PC-9 (cell line): ENCODE measurements around the gene PMS1. TPM values are rescaled to one million over a fixed set of nuclear protein-coding genes. Genes with fewer than 3 reads are reported as not detected.
A peak's percentile ranks its signal among the peaks of the same experiment; 100 is the strongest.
"Not testable (repeated sequence)": the region's sequence is repeated elsewhere in the genome, so short reads cannot be mapped to it uniquely, and the experiment has no call there.

ENCODE experiments used
- BruUV-seq: library from RNA; stranded (reverse); fragments of 400-500 nt; replicated peaks from 2 replicates; lab custom pipeline; 2021; lab: Mats Ljungman, UMichigan
- CTCF ChIA-PET: fragments of 300-600 bp; sonication (Branson Sonifier 250); formaldehyde crosslinking; loops from one replicate; lab custom pipeline; 2022; ENCODE audit warnings: antibody characterized with exemption; lab: Charles Lee
- POLR2A ChIA-PET: fragments of 300-600 bp; sonication (Branson Sonifier 250); formaldehyde crosslinking; loops from one replicate; lab custom pipeline; 2022; ENCODE audit warnings: antibody characterized with exemption; ENCODE audit not compliant: unreplicated experiment; lab: Charles Lee
- DNase-seq, 2 experiments: peaks; one replicate each; pipeline versions ENCODE4 v3.0.0 to v3.0.0-alpha.2; 2015 to 2022; ENCODE audit warnings: mixed read lengths in 1 of 2
- H2AFZ ChIP-seq: fragments of 200-600 bp; sonication (generic); 2 replicates; pipeline ENCODE4 v1.8.1; 2017; ENCODE audit warnings: antibody characterized with exemption
- H3F3A ChIP-seq: fragments of 200-600 bp; sonication (generic); 2 replicates; pipeline ENCODE4 v1.8.1; 2017; ENCODE audit warnings: antibody characterized with exemption, mild to moderate bottlenecking, low read depth; ENCODE audit not compliant: insufficient read depth
- H3K27ac ChIP-seq: fragments of 200-600 bp; sonication (generic); 2 replicates; pipeline ENCODE4 v1.6.1; 2016; ENCODE audit warnings: mixed run types
- H3K27me3 ChIP-seq: fragments of 200-600 bp; sonication (generic); 2 replicates; pipeline ENCODE4 v1.6.1; 2016; ENCODE audit warnings: low read depth, mixed run types; ENCODE audit not compliant: insufficient read depth
- H3K36me3 ChIP-seq: fragments of 200-600 bp; sonication (generic); 2 replicates; pipeline ENCODE4 v1.6.1; 2016; ENCODE audit warnings: low read depth, mixed run types
- H3K4me1 ChIP-seq: fragments of 200-600 bp; sonication (generic); replicated peaks from 2 replicates; pipeline ENCODE4 v1.6.1; 2016; ENCODE audit warnings: mixed run types; ENCODE audit not compliant: insufficient read depth
- H3K4me2 ChIP-seq: fragments of 200-600 bp; sonication (generic); 2 replicates; pipeline ENCODE4 v1.6.1; 2017; ENCODE audit warnings: mixed run types
- H3K4me3 ChIP-seq: fragments of 200-600 bp; sonication (generic); 2 replicates; pipeline ENCODE4 v1.6.1; 2016; ENCODE audit warnings: mixed run types
- H3K79me2 ChIP-seq: fragments of 200-600 bp; sonication (generic); 2 replicates; pipeline ENCODE4 v1.6.1; 2017; ENCODE audit warnings: low read depth, mixed run types
- H3K9me2 ChIP-seq: fragments of 200-600 bp; sonication (generic); 2 replicates; pipeline ENCODE4 v1.8.1; 2017; ENCODE audit warnings: mild to moderate bottlenecking; ENCODE audit not compliant: insufficient read depth
- H3K9me3 ChIP-seq: fragments of 200-600 bp; sonication (generic); 2 replicates; pipeline ENCODE4 v1.8.1; 2016; ENCODE audit warnings: low read depth; ENCODE audit not compliant: insufficient read depth
- H4K20me1 ChIP-seq: fragments of 200-600 bp; sonication (generic); 2 replicates; pipeline ENCODE4 v1.8.1; 2017; ENCODE audit not compliant: insufficient read depth
- EZH2 ChIP-seq: fragments of 200-600 bp; sonication (generic); IDR thresholded peaks from 2 replicates; pipeline ENCODE4 v1.8.0; 2017; ENCODE audit warnings: antibody characterized with exemption, low read depth
- intact Hi-C: fragments of 100-400 bp; cut with micrococcal nuclease; formaldehyde crosslinking; loops from one replicate; pipeline ENCODE4 v1.10.0; 2022; ENCODE audit not compliant: unreplicated experiment
- total RNA-seq: library from RNA; stranded (reverse); gene quantifications from 2 replicates; pipeline ENCODE4 v1.2.3, GENCODE V29; 2021
- TF ChIP-seq, protein P1 (sequence below): fragments of 200-600 bp; sonication (generic); conservative IDR thresholded peaks from 2 replicates; pipeline ENCODE4 v1.6.1; 2017; ENCODE audit warnings: mixed run types, antibody characterized with exemption, mild to moderate bottlenecking, moderate library complexity

Gene PMS1
- total RNA-seq, 1 experiment from 2014 or later: 18.6 TPM

DNA sequence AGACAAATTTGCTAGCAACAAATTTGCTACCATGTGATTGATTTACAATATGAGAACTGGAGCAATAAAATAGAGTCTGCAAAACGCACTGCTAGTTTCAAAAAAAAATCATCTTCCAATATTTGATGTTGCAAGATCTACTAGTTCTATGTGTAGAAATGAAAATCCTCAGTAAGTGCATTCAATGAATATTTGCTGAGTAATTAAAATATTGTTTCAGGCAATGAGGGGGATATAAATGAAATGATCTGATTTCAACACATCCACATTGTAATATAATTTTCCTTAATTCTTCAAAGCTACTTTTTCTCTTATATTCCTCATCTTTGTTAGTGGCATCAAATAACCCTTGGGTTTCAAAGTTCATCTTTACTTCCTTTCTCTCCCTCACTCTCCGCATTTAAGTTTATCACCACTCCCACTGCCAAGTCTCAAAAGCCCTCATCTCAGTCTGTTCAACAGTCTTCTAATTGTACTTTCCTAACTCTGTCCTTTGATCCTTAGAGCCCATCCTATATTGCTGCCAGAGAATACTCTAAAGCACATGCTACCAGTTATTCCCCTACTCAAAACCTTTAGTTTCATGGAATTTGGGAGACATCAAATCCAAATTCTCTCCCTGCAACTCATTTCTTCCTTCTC lies 27.8 kb upstream of the PMS1 start:
- Histone ChIP-seq H3K9me2 (no peaks in the 10 kb centered on the region), H3K27me3 (no peaks in the 10 kb centered on the region), H3K4me3 (no peak overlapping the region), H3K9me3 (no peaks in the 10 kb centered on the region), H3K4me2 (no peak overlapping the region), H2AFZ (no peak overlapping the region), H3F3A (no peaks in the 10 kb centered on the region), H4K20me1 (no peaks in the 10 kb centered on the region), H3K36me3 (no peaks in the 10 kb centered on the region), H3K79me2 (no peaks in the 10 kb centered on the region), H3K27ac (no peak overlapping the region), H3K4me1 (peaks cover 3% of the 10 kb centered on the region; the same call in 1 of the 2 replicates)
- TF ChIP-seq, protein P1, sequence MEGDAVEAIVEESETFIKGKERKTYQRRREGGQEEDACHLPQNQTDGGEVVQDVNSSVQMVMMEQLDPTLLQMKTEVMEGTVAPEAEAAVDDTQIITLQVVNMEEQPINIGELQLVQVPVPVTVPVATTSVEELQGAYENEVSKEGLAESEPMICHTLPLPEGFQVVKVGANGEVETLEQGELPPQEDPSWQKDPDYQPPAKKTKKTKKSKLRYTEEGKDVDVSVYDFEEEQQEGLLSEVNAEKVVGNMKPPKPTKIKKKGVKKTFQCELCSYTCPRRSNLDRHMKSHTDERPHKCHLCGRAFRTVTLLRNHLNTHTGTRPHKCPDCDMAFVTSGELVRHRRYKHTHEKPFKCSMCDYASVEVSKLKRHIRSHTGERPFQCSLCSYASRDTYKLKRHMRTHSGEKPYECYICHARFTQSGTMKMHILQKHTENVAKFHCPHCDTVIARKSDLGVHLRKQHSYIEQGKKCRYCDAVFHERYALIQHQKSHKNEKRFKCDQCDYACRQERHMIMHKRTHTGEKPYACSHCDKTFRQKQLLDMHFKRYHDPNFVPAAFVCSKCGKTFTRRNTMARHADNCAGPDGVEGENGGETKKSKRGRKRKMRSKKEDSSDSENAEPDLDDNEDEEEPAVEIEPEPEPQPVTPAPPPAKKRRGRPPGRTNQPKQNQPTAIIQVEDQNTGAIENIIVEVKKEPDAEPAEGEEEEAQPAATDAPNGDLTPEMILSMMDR: no peak
- TF ChIP-seq EZH2: no peak
- no peak for DNase-seq
- ChIA-PET CTCF (no interaction called here), POLR2A (no interaction called here)
- intact Hi-C loops: no loop called here
- no TSS peak for BruUV-seq

DNA sequence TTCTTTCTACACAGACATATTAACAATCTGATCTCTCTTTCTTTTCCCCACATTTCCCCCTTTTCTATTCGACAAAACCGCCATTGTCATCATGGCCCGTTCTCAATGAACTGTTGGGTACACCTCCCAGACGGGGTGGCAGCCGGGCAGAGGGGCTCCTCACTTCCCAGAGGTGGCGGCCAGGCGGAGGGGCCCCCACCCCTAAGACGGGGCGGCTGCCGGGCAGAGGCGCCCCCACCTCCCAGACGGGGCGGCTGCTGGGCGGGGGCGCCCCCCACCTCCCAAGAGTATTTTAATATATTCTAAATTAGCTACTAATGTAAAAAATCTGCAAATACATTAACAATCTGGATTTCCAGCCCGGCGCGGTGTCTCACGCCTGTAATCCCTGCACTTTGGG lies 24.1 kb upstream of the PMS1 start:
- H3K4me2 ChIP-seq, H3K79me2 ChIP-seq, H4K20me1 ChIP-seq, H3K9me3 ChIP-seq, H2AFZ ChIP-seq, H3K4me1 ChIP-seq, H3K4me3 ChIP-seq, CTCF ChIA-PET, H3K27me3 ChIP-seq, H3F3A ChIP-seq, H3K36me3 ChIP-seq, BruUV-seq, H3K27ac ChIP-seq, DNase-seq, intact Hi-C loops, H3K9me2 ChIP-seq: not testable (repeated sequence)
- POLR2A ChIA-PET: interaction anchor here (0.6 kb wide), 1 partner anchor 64 kb away, joined by 5 read pairs; no protein-coding TSS in a partner anchor

DNA sequence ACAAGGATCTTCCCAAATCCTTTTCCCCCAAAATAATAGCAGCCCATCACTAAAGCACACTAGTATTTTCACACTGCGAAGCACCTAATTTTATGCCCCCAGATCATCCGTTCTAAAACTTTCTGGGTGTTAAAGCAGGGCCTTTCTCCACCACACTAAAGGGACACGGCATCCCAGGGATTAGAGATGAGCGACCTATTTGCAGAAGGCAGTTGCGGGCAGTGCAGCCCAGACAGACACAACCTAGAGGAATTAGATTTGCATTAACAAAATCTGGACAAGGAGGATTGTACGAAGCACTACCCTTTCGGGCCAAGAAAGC lies 22.1 kb upstream of the PMS1 start:
- peaks cover 6% of the 10 kb centered on the region; the same call in 1 of the 2 replicates for H3K4me1 ChIP-seq
- H3K27ac ChIP-seq: peak overlapping the region; percentile 70
- peaks cover 8% of the 10 kb centered on the region; the same call in 1 of the 2 replicates for H3F3A ChIP-seq
- no peaks in the 10 kb centered on the region; the same call in 1 of the 2 replicates for H3K9me2 ChIP-seq
- TSS peak; percentile 65 for BruUV-seq
- peak overlapping the region; percentile 81 for H3K4me3 ChIP-seq
- H4K20me1 ChIP-seq: no peaks in the 10 kb centered on the region
- H3K4me2 ChIP-seq: peak overlapping the region; percentile 83
- H2AFZ ChIP-seq: peak overlapping the region; percentile 97
- H3K9me3 ChIP-seq: no peaks in the 10 kb centered on the region
- DNase-seq: no peak
- ChIA-PET CTCF (no interaction called here), POLR2A (interaction anchor here (0.6 to 1.2 kb wide), 2 partner anchors 182 to 556 kb away, joined by 3 to 4 read pairs; partner anchors contain the start of gene SLC40A1)
- H3K79me2 ChIP-seq: no peaks in the 10 kb centered on the region
- no peaks in the 10 kb centered on the region for H3K27me3 ChIP-seq
- no peak for TF ChIP-seq EZH2
- H3K36me3 ChIP-seq: no peaks in the 10 kb centered on the region
- intact Hi-C loops: loop anchor here (1.0 kb wide), 1 partner anchor 101 kb away; the partner anchor contains the start of gene ASNSD1

DNA sequence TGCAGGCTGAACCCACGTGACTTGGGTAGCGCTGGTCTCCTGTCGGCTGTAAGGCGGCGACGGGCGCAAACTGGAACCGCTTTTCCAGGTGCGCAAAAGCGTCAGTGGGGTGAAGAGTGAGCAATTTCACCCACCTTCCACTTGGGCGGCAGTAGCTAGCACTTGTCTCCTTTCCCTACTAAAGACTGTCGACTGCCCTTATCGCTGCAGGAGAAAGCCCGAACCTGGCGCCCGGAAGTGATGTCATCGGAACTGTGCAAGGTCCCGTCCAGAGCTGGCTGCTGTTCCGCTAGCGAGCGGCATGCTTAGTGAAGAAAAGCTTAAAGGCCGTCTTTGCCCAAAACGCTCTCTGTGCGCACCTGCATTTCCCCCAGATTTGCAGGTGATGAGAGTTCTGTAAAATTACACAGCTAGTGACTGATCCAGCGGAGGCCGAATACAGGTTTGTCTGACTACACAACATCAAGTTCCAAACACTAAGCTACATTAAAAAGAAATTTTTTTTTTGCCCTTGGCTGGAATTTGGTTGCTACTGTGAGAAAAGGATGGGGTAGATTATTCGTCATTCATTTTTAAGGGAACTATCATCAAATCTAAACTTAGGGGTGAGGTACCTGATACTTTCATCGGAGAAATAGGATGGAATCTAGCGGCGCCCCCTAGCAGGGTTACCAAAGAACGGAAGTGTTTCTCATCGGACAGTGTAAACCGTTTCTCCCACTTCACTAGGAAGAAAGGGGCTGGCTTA lies 21.5 kb upstream of the PMS1 start, which contains the start of gene OSGEPL1:
TSS of gene OSGEPL1 (minus strand) at position 242 of the 748 bp plus-strand sequence. CDS start 1,152 bp downstream, outside the sequence.
- no peaks in the 10 kb centered on the region for H3K36me3 ChIP-seq
- ChIA-PET POLR2A (interaction anchor here (0.6 to 1.2 kb wide), 4 partner anchors 18 to 556 kb away, joined by 3 to 10 read pairs (median 5); partner anchors contain the start of gene SLC40A1), CTCF (interaction anchor here (0.5 kb wide), 1 partner anchor 260 kb away, joined by 3 read pairs; no protein-coding TSS in a partner anchor)
- TSS peak; percentile 71 for BruUV-seq
- peak within 1 kb of the TSS; percentile 83 for H3K4me2 ChIP-seq
- no peaks in the 10 kb centered on the region for H3K27me3 ChIP-seq
- H4K20me1 ChIP-seq: no peaks in the 10 kb centered on the region
- intact Hi-C loops: loop anchor here (1.0 kb wide), 3 partner anchors 22 to 321 kb away; partner anchors contain the start of genes ASNSD1, ORMDL1, PMS1 and WDR75
- peaks cover 8% of the 10 kb centered on the region; the same call in 1 of the 2 replicates for H3F3A ChIP-seq
- H3K27ac ChIP-seq: peak within 1 kb of the TSS; percentile 70
- no peaks in the 10 kb centered on the region for H3K79me2 ChIP-seq
- no peaks in the 10 kb centered on the region; the same call in 1 of the 2 replicates for H3K9me2 ChIP-seq
- peaks cover 6% of the 10 kb centered on the region; the same call in 1 of the 2 replicates for H3K4me1 ChIP-seq
- H2AFZ ChIP-seq: peak within 1 kb of the TSS; percentile 97
- peak within 1 kb of the TSS; percentile 81 for H3K4me3 ChIP-seq
- TF ChIP-seq, protein P1: peak; percentile 61; the same call in 1 of the 2 replicates
- no peak for TF ChIP-seq EZH2
- DNase-seq: peak; percentile 80 to 85
- H3K9me3 ChIP-seq: no peaks in the 10 kb centered on the region
